ENCODE measurements around the gene USP54.

DNA sequence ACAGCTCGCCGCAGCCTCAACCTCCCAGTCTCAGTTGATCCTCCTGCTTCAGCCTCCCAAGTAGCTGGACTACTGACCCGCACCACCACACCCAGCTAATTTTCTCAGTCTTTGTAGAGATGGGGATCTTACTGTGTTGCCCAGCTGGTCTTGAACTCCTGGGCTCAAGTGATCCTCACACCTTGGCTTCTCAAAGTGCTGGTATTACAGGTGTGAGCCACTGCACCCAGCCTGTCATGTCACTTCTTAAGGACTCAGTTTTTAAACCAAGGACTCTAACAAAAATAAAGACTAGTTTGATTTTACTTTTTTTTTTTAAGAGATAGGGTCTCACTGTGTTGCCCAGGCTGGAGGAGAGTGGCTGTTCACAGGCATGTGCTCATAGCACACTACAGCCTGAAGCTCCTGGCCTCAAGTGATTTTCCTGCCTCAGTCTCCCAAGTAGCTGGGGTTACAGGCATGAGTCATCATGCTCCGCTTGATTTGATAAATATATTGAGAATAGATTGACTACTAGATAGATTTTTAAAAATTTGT lies 78.9 kb downstream of the USP54 start:
- TF ChIP-seq RFX5 (IDR thresholded peaks at IDR 0.05; ENCODE audit: low read length) (no peak), GABPA (IDR thresholded peaks at IDR 0.05; ENCODE audit: low read depth) (no peak), RAD21 (IDR thresholded peaks at IDR 0.05; ENCODE audit: low read length) (no peak), TCF12 (IDR thresholded peaks at IDR 0.05) (no peak), FOXJ3 (CRISPR knock-in tag; IDR thresholded peaks at IDR 0.05) (no peak), SMC3 (IDR thresholded peaks at IDR 0.05; ENCODE audit: low read depth, low read length) (no peak), TAF1 (IDR thresholded peaks at IDR 0.05; ENCODE audit: borderline replicate concordance, low read depth, low read length) (no peak), POLR2AphosphoS5 (IDR thresholded peaks at IDR 0.05; ENCODE audit: low read depth, low read length) (no peak), EZH2phosphoT487 (IDR thresholded peaks at IDR 0.05; ENCODE audit: borderline replicate concordance, low read depth) (no peak), EP300 (IDR thresholded peaks at IDR 0.05; ENCODE audit: borderline replicate concordance in 1 of 2, low read depth in 1 of 2, low read length in 1 of 2) (no peak)
- TF ChIP-seq, protein P1, sequence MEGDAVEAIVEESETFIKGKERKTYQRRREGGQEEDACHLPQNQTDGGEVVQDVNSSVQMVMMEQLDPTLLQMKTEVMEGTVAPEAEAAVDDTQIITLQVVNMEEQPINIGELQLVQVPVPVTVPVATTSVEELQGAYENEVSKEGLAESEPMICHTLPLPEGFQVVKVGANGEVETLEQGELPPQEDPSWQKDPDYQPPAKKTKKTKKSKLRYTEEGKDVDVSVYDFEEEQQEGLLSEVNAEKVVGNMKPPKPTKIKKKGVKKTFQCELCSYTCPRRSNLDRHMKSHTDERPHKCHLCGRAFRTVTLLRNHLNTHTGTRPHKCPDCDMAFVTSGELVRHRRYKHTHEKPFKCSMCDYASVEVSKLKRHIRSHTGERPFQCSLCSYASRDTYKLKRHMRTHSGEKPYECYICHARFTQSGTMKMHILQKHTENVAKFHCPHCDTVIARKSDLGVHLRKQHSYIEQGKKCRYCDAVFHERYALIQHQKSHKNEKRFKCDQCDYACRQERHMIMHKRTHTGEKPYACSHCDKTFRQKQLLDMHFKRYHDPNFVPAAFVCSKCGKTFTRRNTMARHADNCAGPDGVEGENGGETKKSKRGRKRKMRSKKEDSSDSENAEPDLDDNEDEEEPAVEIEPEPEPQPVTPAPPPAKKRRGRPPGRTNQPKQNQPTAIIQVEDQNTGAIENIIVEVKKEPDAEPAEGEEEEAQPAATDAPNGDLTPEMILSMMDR (IDR thresholded peaks at IDR 0.05), result no peak
- TF ChIP-seq, protein P2, sequence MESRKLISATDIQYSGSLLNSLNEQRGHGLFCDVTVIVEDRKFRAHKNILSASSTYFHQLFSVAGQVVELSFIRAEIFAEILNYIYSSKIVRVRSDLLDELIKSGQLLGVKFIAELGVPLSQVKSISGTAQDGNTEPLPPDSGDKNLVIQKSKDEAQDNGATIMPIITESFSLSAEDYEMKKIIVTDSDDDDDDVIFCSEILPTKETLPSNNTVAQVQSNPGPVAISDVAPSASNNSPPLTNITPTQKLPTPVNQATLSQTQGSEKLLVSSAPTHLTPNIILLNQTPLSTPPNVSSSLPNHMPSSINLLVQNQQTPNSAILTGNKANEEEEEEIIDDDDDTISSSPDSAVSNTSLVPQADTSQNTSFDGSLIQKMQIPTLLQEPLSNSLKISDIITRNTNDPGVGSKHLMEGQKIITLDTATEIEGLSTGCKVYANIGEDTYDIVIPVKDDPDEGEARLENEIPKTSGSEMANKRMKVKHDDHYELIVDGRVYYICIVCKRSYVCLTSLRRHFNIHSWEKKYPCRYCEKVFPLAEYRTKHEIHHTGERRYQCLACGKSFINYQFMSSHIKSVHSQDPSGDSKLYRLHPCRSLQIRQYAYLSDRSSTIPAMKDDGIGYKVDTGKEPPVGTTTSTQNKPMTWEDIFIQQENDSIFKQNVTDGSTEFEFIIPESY (IDR thresholded peaks at IDR 0.05; ENCODE audit: borderline replicate concordance, low read depth), result no peak
- TF ChIP-seq, protein P3, sequence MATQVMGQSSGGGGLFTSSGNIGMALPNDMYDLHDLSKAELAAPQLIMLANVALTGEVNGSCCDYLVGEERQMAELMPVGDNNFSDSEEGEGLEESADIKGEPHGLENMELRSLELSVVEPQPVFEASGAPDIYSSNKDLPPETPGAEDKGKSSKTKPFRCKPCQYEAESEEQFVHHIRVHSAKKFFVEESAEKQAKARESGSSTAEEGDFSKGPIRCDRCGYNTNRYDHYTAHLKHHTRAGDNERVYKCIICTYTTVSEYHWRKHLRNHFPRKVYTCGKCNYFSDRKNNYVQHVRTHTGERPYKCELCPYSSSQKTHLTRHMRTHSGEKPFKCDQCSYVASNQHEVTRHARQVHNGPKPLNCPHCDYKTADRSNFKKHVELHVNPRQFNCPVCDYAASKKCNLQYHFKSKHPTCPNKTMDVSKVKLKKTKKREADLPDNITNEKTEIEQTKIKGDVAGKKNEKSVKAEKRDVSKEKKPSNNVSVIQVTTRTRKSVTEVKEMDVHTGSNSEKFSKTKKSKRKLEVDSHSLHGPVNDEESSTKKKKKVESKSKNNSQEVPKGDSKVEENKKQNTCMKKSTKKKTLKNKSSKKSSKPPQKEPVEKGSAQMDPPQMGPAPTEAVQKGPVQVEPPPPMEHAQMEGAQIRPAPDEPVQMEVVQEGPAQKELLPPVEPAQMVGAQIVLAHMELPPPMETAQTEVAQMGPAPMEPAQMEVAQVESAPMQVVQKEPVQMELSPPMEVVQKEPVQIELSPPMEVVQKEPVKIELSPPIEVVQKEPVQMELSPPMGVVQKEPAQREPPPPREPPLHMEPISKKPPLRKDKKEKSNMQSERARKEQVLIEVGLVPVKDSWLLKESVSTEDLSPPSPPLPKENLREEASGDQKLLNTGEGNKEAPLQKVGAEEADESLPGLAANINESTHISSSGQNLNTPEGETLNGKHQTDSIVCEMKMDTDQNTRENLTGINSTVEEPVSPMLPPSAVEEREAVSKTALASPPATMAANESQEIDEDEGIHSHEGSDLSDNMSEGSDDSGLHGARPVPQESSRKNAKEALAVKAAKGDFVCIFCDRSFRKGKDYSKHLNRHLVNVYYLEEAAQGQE (IDR thresholded peaks at IDR 0.05; ENCODE audit: low read depth, low read length), result no peak
